ENCODE results near the gene LCE3A. TPM values are rescaled to one million over a fixed set of nuclear protein-coding genes. Genes with fewer than 3 reads are reported as not detected.

LCE3A gene
- total and polyA plus RNA-seq, 2 donors = not detected

- Histone ChIP-seq H3K36me3 (ENCODE audit: control insufficient read depth in 2 of 2, insufficient read depth in 2 of 2, low read length in 1 of 2) (no peaks in the 10 kb centered on the region), H3K27me3 (ENCODE audit: control insufficient read depth in 2 of 2, insufficient read depth in 1 of 2, low read length in 1 of 2) (no peaks in the 10 kb centered on the region), H3K4me3 (ENCODE audit: low read length in 2 of 2) (no peak overlapping the region), H3K9me3 (ENCODE audit: control insufficient read depth in 2 of 2, insufficient read depth in 1 of 2, low read length in 1 of 2) (no peaks in the 10 kb centered on the region), H3K4me1 (ENCODE audit: control insufficient read depth in 2 of 2, insufficient read depth in 2 of 2, low read length in 2 of 2) (no peaks in the 10 kb centered on the region), H3K27ac (ENCODE audit: low read depth in 1 of 2, low read length in 1 of 2) (no peak overlapping the region)
- WGBS = 68% methylated on average over 3 of the region's 3 CpGs
- no peak for DNase-seq (ENCODE audit: low read depth in 6 of 9, low spot score in 9 of 9)
These were observed 22.2 kb upstream of the LCE3A start for GRCh38 chr1:152645146-152645545.

GRCh38 chr1:152643945-152644344 is 21.0 kb upstream of the LCE3A start:
- H3K27ac ChIP-seq (ENCODE audit: low read depth in 1 of 2, low read length in 1 of 2) = no peak overlapping the region
- H3K27me3 ChIP-seq (ENCODE audit: control insufficient read depth in 2 of 2, insufficient read depth in 1 of 2, low read length in 1 of 2) = no peaks in the 10 kb centered on the region
- no peaks in the 10 kb centered on the region for H3K36me3 ChIP-seq (ENCODE audit: control insufficient read depth in 2 of 2, insufficient read depth in 2 of 2, low read length in 1 of 2)
- WGBS = 68% methylated on average over 3 of the region's 3 CpGs
- no peaks in the 10 kb centered on the region for H3K4me1 ChIP-seq (ENCODE audit: control insufficient read depth in 2 of 2, insufficient read depth in 2 of 2, low read length in 2 of 2)
- H3K4me3 ChIP-seq (ENCODE audit: low read length in 2 of 2) = no peak overlapping the region
- DNase-seq (ENCODE audit: low read depth in 6 of 9, low spot score in 9 of 9) = no peak
- H3K9me3 ChIP-seq (ENCODE audit: control insufficient read depth in 2 of 2, insufficient read depth in 1 of 2, low read length in 1 of 2) = no peaks in the 10 kb centered on the region

GRCh38 chr1:152640351-152640750 is 17.4 kb upstream of the LCE3A start:
- Histone ChIP-seq H3K27ac (ENCODE audit: low read depth in 1 of 2, low read length in 1 of 2) (no peak overlapping the region), H3K4me1 (ENCODE audit: control insufficient read depth in 2 of 2, insufficient read depth in 2 of 2, low read length in 2 of 2) (no peaks in the 10 kb centered on the region), H3K4me3 (ENCODE audit: low read length in 2 of 2) (no peak overlapping the region), H3K36me3 (ENCODE audit: control insufficient read depth in 2 of 2, insufficient read depth in 2 of 2, low read length in 1 of 2) (no peaks in the 10 kb centered on the region), H3K27me3 (ENCODE audit: control insufficient read depth in 2 of 2, insufficient read depth in 1 of 2, low read length in 1 of 2) (no peaks in the 10 kb centered on the region), H3K9me3 (ENCODE audit: control insufficient read depth in 2 of 2, insufficient read depth in 1 of 2, low read length in 1 of 2) (no peaks in the 10 kb centered on the region)
- WGBS = 83% methylated on average over 1 of the region's 1 CpG
- DNase-seq (ENCODE audit: low read depth in 6 of 9, low spot score in 9 of 9) = no peak

DNA sequence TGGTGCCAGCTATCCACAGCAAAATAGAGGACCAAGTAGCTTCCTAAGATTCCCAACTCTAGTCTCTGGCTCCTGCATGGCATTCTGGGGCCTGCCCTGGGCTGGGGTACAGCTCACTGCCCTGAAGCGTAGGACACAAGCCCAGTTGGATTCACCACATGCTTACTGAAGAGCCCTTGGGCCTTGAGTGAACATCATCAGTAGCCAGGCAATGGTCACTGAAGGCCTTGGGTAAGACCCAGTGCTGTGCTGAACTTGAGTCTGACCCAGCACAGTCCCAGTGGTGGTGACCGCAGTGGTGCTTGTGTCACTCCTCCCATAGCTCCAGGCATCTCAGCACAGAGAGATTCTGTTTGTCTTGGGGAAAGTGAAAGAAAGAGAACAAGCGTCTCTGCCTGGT is 7.7 kb upstream of the LCE3A start:
- peaks cover 0 to 5% of the 10 kb centered on the region in 2 donors for H3K9me3 ChIP-seq (ENCODE audit: control insufficient read depth in 2 of 2, insufficient read depth in 1 of 2, low read length in 1 of 2)
- no peaks in the 10 kb centered on the region for H3K27me3 ChIP-seq (ENCODE audit: control insufficient read depth in 2 of 2, insufficient read depth in 1 of 2, low read length in 1 of 2)
- H3K36me3 ChIP-seq (ENCODE audit: control insufficient read depth in 2 of 2, insufficient read depth in 2 of 2, low read length in 1 of 2) = no peaks in the 10 kb centered on the region
- H3K27ac ChIP-seq (ENCODE audit: low read depth in 1 of 2, low read length in 1 of 2) = no peak overlapping the region
- no peak for DNase-seq (ENCODE audit: low read depth in 6 of 9, low spot score in 9 of 9)
- WGBS = 98% methylated on average over 3 of the region's 3 CpGs
- H3K4me1 ChIP-seq (ENCODE audit: control insufficient read depth in 2 of 2, insufficient read depth in 2 of 2, low read length in 2 of 2) = no peaks in the 10 kb centered on the region
- no peak overlapping the region for H3K4me3 ChIP-seq (ENCODE audit: low read length in 2 of 2)

GRCh38 chr1:152626744-152627143 is 3.8 kb upstream of the LCE3A start:
- WGBS = 89% methylated on average over 1 of the region's 1 CpG
- no peaks in the 10 kb centered on the region for H3K27me3 ChIP-seq (ENCODE audit: control insufficient read depth in 2 of 2, insufficient read depth in 1 of 2, low read length in 1 of 2)

GRCh38 chr1:152623203-152623844 is 421 bp upstream of the LCE3A start:
- Histone ChIP-seq H3K27me3 (ENCODE audit: control insufficient read depth in 2 of 2, insufficient read depth in 1 of 2, low read length in 1 of 2) (no peaks in the 10 kb centered on the region), H3K9me3 (ENCODE audit: control insufficient read depth in 2 of 2, insufficient read depth in 1 of 2, low read length in 1 of 2) (peaks cover 0 to 8% of the 10 kb centered on the region in 2 donors), H3K36me3 (ENCODE audit: control insufficient read depth in 2 of 2, insufficient read depth in 2 of 2, low read length in 1 of 2) (no peaks in the 10 kb centered on the region), H3K27ac (ENCODE audit: low read depth in 1 of 2, low read length in 1 of 2) (no peak overlapping the region), H3K4me3 (ENCODE audit: low read length in 2 of 2) (no peak overlapping the region), H3K4me1 (ENCODE audit: control insufficient read depth in 2 of 2, insufficient read depth in 2 of 2, low read length in 2 of 2) (peaks cover 0 to 2% of the 10 kb centered on the region in 2 donors)
- 28% methylated on average over 29 of the region's 29 CpGs for WGBS
- peak in 2 of 9 donors; percentile 7 to 16 for DNase-seq (ENCODE audit: low read depth in 6 of 9, low spot score in 9 of 9)

More at GRCh38 chr1:152626744-152627143, 3.8 kb upstream of the LCE3A start:
- Histone ChIP-seq H3K9me3 (ENCODE audit: control insufficient read depth in 2 of 2, insufficient read depth in 1 of 2, low read length in 1 of 2) (peaks cover 0 to 5% of the 10 kb centered on the region in 2 donors), H3K27ac (ENCODE audit: low read depth in 1 of 2, low read length in 1 of 2) (no peak overlapping the region), H3K36me3 (ENCODE audit: control insufficient read depth in 2 of 2, insufficient read depth in 2 of 2, low read length in 1 of 2) (no peaks in the 10 kb centered on the region), H3K4me3 (ENCODE audit: low read length in 2 of 2) (no peak overlapping the region), H3K4me1 (ENCODE audit: control insufficient read depth in 2 of 2, insufficient read depth in 2 of 2, low read length in 2 of 2) (peaks cover 0 to 2% of the 10 kb centered on the region in 2 donors)
- no peak for DNase-seq (ENCODE audit: low read depth in 6 of 9, low spot score in 9 of 9)

GRCh38 chr1:152621993-152622392 is 910 bp downstream of the LCE3A start:
- Histone ChIP-seq H3K27me3 (ENCODE audit: control insufficient read depth in 2 of 2, insufficient read depth in 1 of 2, low read length in 1 of 2) (no peaks in the 10 kb centered on the region), H3K4me3 (ENCODE audit: low read length in 2 of 2) (no peak overlapping the region), H3K4me1 (ENCODE audit: control insufficient read depth in 2 of 2, insufficient read depth in 2 of 2, low read length in 2 of 2) (peaks cover 0 to 2% of the 10 kb centered on the region in 2 donors), H3K9me3 (ENCODE audit: control insufficient read depth in 2 of 2, insufficient read depth in 1 of 2, low read length in 1 of 2) (peaks cover 0 to 8% of the 10 kb centered on the region in 2 donors), H3K36me3 (ENCODE audit: control insufficient read depth in 2 of 2, insufficient read depth in 2 of 2, low read length in 1 of 2) (no peaks in the 10 kb centered on the region), H3K27ac (ENCODE audit: low read depth in 1 of 2, low read length in 1 of 2) (no peak overlapping the region)
- 58% methylated on average over 3 of the region's 3 CpGs for WGBS
- no peak for DNase-seq (ENCODE audit: low read depth in 6 of 9, low spot score in 9 of 9)

DNA sequence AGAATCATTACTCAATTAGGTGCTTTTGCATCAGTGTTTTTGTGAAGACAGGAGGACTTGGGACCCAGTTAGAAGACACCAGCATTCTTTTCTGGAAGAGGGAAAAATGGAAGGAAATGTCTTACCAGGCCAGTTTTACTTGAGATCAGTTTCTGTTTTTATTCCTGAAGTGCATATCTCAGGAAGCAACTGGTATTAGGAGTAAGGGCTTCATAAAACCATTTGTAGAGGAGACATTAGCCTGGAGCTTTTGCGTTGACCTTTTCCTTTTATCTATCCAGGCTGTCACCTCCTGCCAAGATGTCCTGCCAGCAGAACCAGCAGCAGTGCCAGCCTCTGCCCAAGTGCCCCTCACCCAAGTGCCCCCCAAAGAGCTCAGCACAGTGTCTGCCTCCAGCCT is 9.4 kb downstream of the LCE3A start, which contains the start of gene LCE3B:
TSS of gene LCE3B (plus strand) at position 301 of the 400 bp plus-strand sequence. CDS start at position 301, 0 bp downstream.
- DNase-seq (ENCODE audit: low read depth in 6 of 9, low spot score in 9 of 9) = no peak
- H3K27me3 ChIP-seq (ENCODE audit: control insufficient read depth in 2 of 2, insufficient read depth in 1 of 2, low read length in 1 of 2) = no peaks in the 10 kb centered on the region
- 89% methylated on average over 1 of the region's 1 CpG for WGBS

GRCh38 chr1:152599934-152600333 is 23.0 kb downstream of the LCE3A start, which contains the start of gene LCE3C:
TSS of gene LCE3C (plus strand) at chr1:152600234. CDS start at chr1:152600732, 498 bp downstream.
- WGBS = 83% methylated on average over 4 of the region's 4 CpGs
- Histone ChIP-seq H3K4me1 (ENCODE audit: control insufficient read depth in 2 of 2, insufficient read depth in 2 of 2, low read length in 2 of 2) (no peaks in the 10 kb centered on the region), H3K36me3 (ENCODE audit: control insufficient read depth in 2 of 2, insufficient read depth in 2 of 2, low read length in 1 of 2) (no peaks in the 10 kb centered on the region), H3K27me3 (ENCODE audit: control insufficient read depth in 2 of 2, insufficient read depth in 1 of 2, low read length in 1 of 2) (no peaks in the 10 kb centered on the region), H3K4me3 (ENCODE audit: low read length in 2 of 2) (no peak within 1 kb of the TSS), H3K9me3 (ENCODE audit: control insufficient read depth in 2 of 2, insufficient read depth in 1 of 2, low read length in 1 of 2) (no peaks in the 10 kb centered on the region), H3K27ac (ENCODE audit: low read depth in 1 of 2, low read length in 1 of 2) (no peak within 1 kb of the TSS)
- DNase-seq (ENCODE audit: low read depth in 6 of 9, low spot score in 9 of 9) = no peak

More for the DNA sequence above, 9.4 kb downstream of the LCE3A start, which contains the start of gene LCE3B:
- Histone ChIP-seq H3K27ac (ENCODE audit: low read depth in 1 of 2, low read length in 1 of 2) (no peak within 1 kb of the TSS), H3K4me3 (ENCODE audit: low read length in 2 of 2) (no peak within 1 kb of the TSS), H3K36me3 (ENCODE audit: control insufficient read depth in 2 of 2, insufficient read depth in 2 of 2, low read length in 1 of 2) (no peaks in the 10 kb centered on the region), H3K9me3 (ENCODE audit: control insufficient read depth in 2 of 2, insufficient read depth in 1 of 2, low read length in 1 of 2) (no peaks in the 10 kb centered on the region), H3K4me1 (ENCODE audit: control insufficient read depth in 2 of 2, insufficient read depth in 2 of 2, low read length in 2 of 2) (no peaks in the 10 kb centered on the region)
